A549 (cell line): ENCODE data around the gene CELF6. TPM values are rescaled to one million over a fixed set of nuclear protein-coding genes. Genes with fewer than 3 reads are reported as not detected.

Experiments
- ATAC-seq, 2 experiments: fragments of 200-7000 bp in 1 of 2; fragments of >200 bp in 1 of 2; cut with Nextera tagmentation in 1 of 2; cut with Tn5 transposase in 1 of 2; 3 replicates each; pipeline versions ENCODE4 v1.8.0 to v1.9.1; 2018 to 2020; ENCODE audit warnings: mild to moderate bottlenecking in 1 of 2, moderate library complexity in 1 of 2
- CTCF ChIA-PET: fragments of 300-600 bp; sonication (Branson Sonifier 250); formaldehyde crosslinking; extraction: SDS; loops from one replicate; lab custom pipeline; 2021; ENCODE audit warnings: antibody characterized with exemption, inconsistent platforms; lab: Yijun Ruan, JAX
- POLR2A ChIA-PET: fragments of 350-600 bp; formaldehyde crosslinking; extraction: SDS; loops from one replicate; lab custom pipeline; 2021; ENCODE audit warnings: antibody characterized with exemption, inconsistent platforms; lab: Yijun Ruan, JAX
- DNase-seq, 2 experiments: peaks; one replicate each; pipeline versions ENCODE4 v3.0.0 to v3.0.0-alpha.2; 2011 to 2016; ENCODE audit warnings: low read depth in 1 of 2, low spot score in 1 of 2
- FAIRE-seq: peaks from 2 replicates; lab custom pipeline; 2011; peaks lifted over from hg19 to GRCh38; lab: Jason Lieb, UNC
- H3K27ac ChIP-seq, 2 experiments: fragments of >200 bp; sonication (Bioruptor Twin); formaldehyde crosslinking; 3 replicates each; pipeline ENCODE4 v1.5.1; 2016 to 2017
- H3K4me1 ChIP-seq: fragments of >200 bp; sonication (Bioruptor Twin); formaldehyde crosslinking; 3 replicates; pipeline ENCODE4 v1.6.1; 2016
- H3K4me2 ChIP-seq: fragments of >200 bp; sonication (Bioruptor Twin); formaldehyde crosslinking; 3 replicates; pipeline ENCODE4 v1.6.1; 2016
- H3K4me3 ChIP-seq: fragments of >200 bp; sonication (Bioruptor Twin); formaldehyde crosslinking; 3 replicates; pipeline ENCODE4 v1.5.1; 2016
- H3K9me3 ChIP-seq: fragments of >200 bp; sonication (Bioruptor Twin); formaldehyde crosslinking; 3 replicates; pipeline ENCODE4 v1.6.1; 2016
- CBX2 ChIP-seq: fragments of 200-600 bp; sonication (generic); IDR thresholded peaks from 2 replicates; pipeline ENCODE4 v1.6.1; 2016; ENCODE audit warnings: low read depth, mild to moderate bottlenecking, borderline replicate concordance
- CBX8 ChIP-seq: fragments of 200-600 bp; sonication (generic); IDR thresholded peaks from 2 replicates; pipeline ENCODE4 v1.6.1; 2016
- CHD2 ChIP-seq: fragments of 150-350 bp; IDR thresholded peaks from 2 replicates; pipeline ENCODE4 v1.6.1; 2014; ENCODE audit warnings: low read length; ENCODE audit not compliant: partially characterized antibody
- CTCF ChIP-seq: fragments of >200 bp; sonication (Bioruptor Twin); formaldehyde crosslinking; IDR thresholded peaks from 3 replicates; pipeline ENCODE4 v1.5.1; 2016
- E2F6 ChIP-seq: IDR thresholded peaks from 2 replicates; pipeline ENCODE4 v1.6.1; 2012; ENCODE audit warnings: low read depth, borderline replicate concordance
- EHF ChIP-seq: fragments of 250-450 bp; sonication (Bioruptor Pico); IDR thresholded peaks from 2 replicates; pipeline ENCODE4 v1.5.0; 2020; ENCODE audit warnings: mild to moderate bottlenecking
- ELK1 ChIP-seq: fragments of 150-350 bp; IDR thresholded peaks from 2 replicates; pipeline ENCODE4 v1.6.1; 2014; ENCODE audit warnings: low read depth, mild to moderate bottlenecking, low read length
- FOSB ChIP-seq: fragments of 250-450 bp; sonication (Bioruptor Pico); IDR thresholded peaks from 2 replicates; pipeline ENCODE4 v1.5.0; 2020; ENCODE audit warnings: mild to moderate bottlenecking, moderate library complexity
- HDAC2 ChIP-seq: fragments of 200-600 bp; sonication (generic); IDR thresholded peaks from 2 replicates; pipeline ENCODE4 v1.6.1; 2016
- HEYL ChIP-seq: fragments of 250-450 bp; sonication (Bioruptor Pico); IDR thresholded peaks from 2 replicates; pipeline ENCODE4 v1.8.0; 2021; ENCODE audit warnings: mild to moderate bottlenecking, moderate library complexity
- HOXA7 ChIP-seq: fragments of 250-450 bp; sonication (Bioruptor Pico); IDR thresholded peaks from 2 replicates; pipeline ENCODE4 v1.5.0; 2020; ENCODE audit warnings: mild to moderate bottlenecking, moderate library complexity
- HOXB13 ChIP-seq: fragments of 250-450 bp; sonication (Bioruptor Pico); IDR thresholded peaks from 2 replicates; pipeline ENCODE4 v1.5.0; 2020; ENCODE audit warnings: low read depth, mild to moderate bottlenecking, moderate library complexity
- HOXB5 ChIP-seq: fragments of 250-450 bp; sonication (Bioruptor Pico); IDR thresholded peaks from 2 replicates; pipeline ENCODE4 v1.5.0; 2020; ENCODE audit warnings: mild to moderate bottlenecking, moderate library complexity
- NR3C1 ChIP-seq: fragments of >200 bp; sonication (Bioruptor Twin); formaldehyde crosslinking; IDR thresholded peaks from 3 replicates; pipeline ENCODE4 v1.6.1; 2017
- REST ChIP-seq: fragments of 200-600 bp; sonication (generic); IDR thresholded peaks from 2 replicates; pipeline ENCODE4 v1.6.1; 2016; ENCODE audit warnings: antibody characterized with exemption, mild to moderate bottlenecking, moderate library complexity
- SMC3 ChIP-seq: fragments of >200 bp; sonication (Bioruptor Twin); formaldehyde crosslinking; IDR thresholded peaks from 3 replicates; pipeline ENCODE4 v1.6.1; 2018; ENCODE audit warnings: inconsistent platforms
- USF2 ChIP-seq: fragments of 450-650 bp; IDR thresholded peaks from 2 replicates; pipeline ENCODE4 v1.6.1; 2014; ENCODE audit warnings: antibody characterized with exemption
- ZC3H11A ChIP-seq: fragments of 450-650 bp; IDR thresholded peaks from 2 replicates; pipeline ENCODE4 v1.6.1; 2014; ENCODE audit warnings: antibody characterized with exemption, mild to moderate bottlenecking
- whole genome bisulfite sequencing: methylation state at CpG from one replicate; pipeline ENCODE4 v1.1.6; 2017; ENCODE audit errors: missing lambda C conversion rate; 5-methylcytosine and 5-hydroxymethylcytosine counted together
- polyA plus RNA-seq, 4 experiments: library from polyadenylated mRNA; depleted of rRNA in 3 of 4; stranded (reverse); fragments of >200 nt; fragmentation: RNase III in 1 of 4; extraction: RNeasy Plus Mini Kit Qiagen cat#74134 plus additional on column Dnase treatment in 1 of 4; gene quantifications; 2 replicates in 3 of 4; 3 replicates in 1 of 4; pipeline ENCODE4 v1.2.3, GENCODE V29; 2011 to 2017

The CELF6 gene
- polyA plus RNA-seq, 2 of the 4 experiments (the other 2 are of a cell fraction) = 0.16 TPM; not detected in 1

GRCh38 chr15:72353266-72353665 is 33.3 kb upstream of the CELF6 start:
- no peak for DNase-seq
- POLR2A ChIA-PET = no interaction called here

GRCh38 chr15:72345806-72346205 is 25.8 kb upstream of the CELF6 start:
- CTCF ChIA-PET = interaction anchor here (1.2 kb wide), 1 partner anchor 34 kb away, joined by 7 read pairs; no protein-coding TSS in a partner anchor
- ATAC-seq (no peak), FAIRE-seq (no peak)
- WGBS = 88% methylated on average over 3 of the region's 3 CpGs
- POLR2A ChIA-PET = no interaction called here
- Histone ChIP-seq H3K9me3 (no peaks in the 10 kb centered on the region), H3K4me3 (no peak overlapping the region), H3K4me2 (no peak overlapping the region), H3K4me1 (peaks cover 9% of the 10 kb centered on the region; the same call in 2 of the 3 replicates)
- no peak for TF ChIP-seq CHD2
- no peak for TF ChIP-seq NR3C1
- TF ChIP-seq CBX2 = no peak
- TF ChIP-seq CBX8 = no peak
- TF ChIP-seq FOSB (CRISPR knock-in tag) = no peak
- TF ChIP-seq CTCF = no peak
- no peak for TF ChIP-seq HOXB5
- TF ChIP-seq ELK1 = no peak
- TF ChIP-seq REST = no peak
- TF ChIP-seq HDAC2 = no peak
- no peak for TF ChIP-seq E2F6
- no peak for TF ChIP-seq SMC3
- TF ChIP-seq HEYL (CRISPR knock-in tag) = no peak
- no peak for TF ChIP-seq HOXB13
- TF ChIP-seq ZC3H11A = no peak
- TF ChIP-seq EHF = no peak
- no peak for TF ChIP-seq USF2
- TF ChIP-seq, all 56 proteins: peak for 0
- no peak for DNase-seq
- no peak overlapping the region for H3K27ac ChIP-seq

More at GRCh38 chr15:72353266-72353665, 33.3 kb upstream of the CELF6 start:
- Histone ChIP-seq H3K4me3 (no peak overlapping the region), H3K4me1 (no peaks in the 10 kb centered on the region), H3K4me2 (no peak overlapping the region), H3K9me3 (no peaks in the 10 kb centered on the region), H3K27ac (no peak overlapping the region)
- CTCF ChIA-PET = interaction anchor here (2.5 kb wide), 1 partner anchor 11 kb away, joined by 8 read pairs; no protein-coding TSS in a partner anchor
- no peak for ATAC-seq
- FAIRE-seq = no peak
- WGBS = 97% methylated on average over 2 of the region's 2 CpGs
- no peak for TF ChIP-seq HOXA7
